Activated CD8-positive, alpha-beta memory T cell treated with anti-CD3 and anti-CD28 coated beads for 24 hours (primary cell): Measurements from ENCODE around the gene SRP9.
"Not testable (repeated sequence)": the region's sequence is repeated elsewhere in the genome, so short reads cannot be mapped to it uniquely, and the experiment has no call there.

ENCODE experiments used
- DNase-seq: peaks from one replicate; pipeline ENCODE4 v3.0.0-alpha.2; 2020

The SRP9 gene

GRCh38 chr1:225757927-225758656 is 19.5 kb upstream of the SRP9 start:
- no peak for DNase-seq

GRCh38 chr1:225759972-225760371 is 17.7 kb upstream of the SRP9 start:
- not testable (repeated sequence) for DNase-seq

- no peak for DNase-seq
Observed at GRCh38 chr1:225760531-225760930, 17.1 kb upstream of the SRP9 start.

GRCh38 chr1:225761395-225761794 is 16.2 kb upstream of the SRP9 start:
- DNase-seq = not testable (repeated sequence)

- no peak for DNase-seq
Observed at GRCh38 chr1:225762002-225762441, 15.6 kb upstream of the SRP9 start.

GRCh38 chr1:225762444-225762843 is 15.2 kb upstream of the SRP9 start:
- DNase-seq = no peak

- DNase-seq = no peak
Observed at GRCh38 chr1:225763716-225764548, 13.7 kb upstream of the SRP9 start.

- DNase-seq = peak; percentile 15
Observed at GRCh38 chr1:225765982-225766674, 11.5 kb upstream of the SRP9 start.

GRCh38 chr1:225766967-225767633 is 10.5 kb upstream of the SRP9 start:
- DNase-seq = peak; percentile 43

- DNase-seq = peak; percentile 30
Observed at GRCh38 chr1:225767634-225768540, 9.7 kb upstream of the SRP9 start.

GRCh38 chr1:225768662-225769426 is 8.8 kb upstream of the SRP9 start:
- DNase-seq = peak; percentile 26

GRCh38 chr1:225769687-225770086 is 7.9 kb upstream of the SRP9 start:
- DNase-seq = no peak

- no peak for DNase-seq
Observed at GRCh38 chr1:225770561-225771248, 6.9 kb upstream of the SRP9 start.

GRCh38 chr1:225771661-225772322 is 5.8 kb upstream of the SRP9 start:
- no peak for DNase-seq

- no peak for DNase-seq
Observed at GRCh38 chr1:225772323-225772768, 5.3 kb upstream of the SRP9 start.

- DNase-seq = no peak
Observed at GRCh38 chr1:225772848-225773247, 4.8 kb upstream of the SRP9 start.

- no peak for DNase-seq
Observed at GRCh38 chr1:225774281-225775147, 3.1 kb upstream of the SRP9 start.

GRCh38 chr1:225776294-225776693 is 1.3 kb upstream of the SRP9 start:
- no peak for DNase-seq
